Islet of Langerhans (tissue), 1 donor: ENCODE data around the gene BBX.
"Not testable (repeated sequence)": the region's sequence is repeated elsewhere in the genome, so short reads cannot be mapped to it uniquely, and the experiment has no call there.

Experiments
- FAIRE-seq: peaks from one replicate; lab custom pipeline; 2011; peaks lifted over from hg19 to GRCh38; lab: Jason Lieb, UNC

BBX gene

GRCh38 chr3:107687056-107687581, 164.4 kb downstream of the BBX start:
- no peak for FAIRE-seq

- no peak for FAIRE-seq
Observed at GRCh38 chr3:107689355-107689754, 166.6 kb downstream of the BBX start.

- peak; percentile 96 for FAIRE-seq
Observed at GRCh38 chr3:107690522-107691138, 167.9 kb downstream of the BBX start.

GRCh38 chr3:107691984-107692383, 169.2 kb downstream of the BBX start:
- FAIRE-seq: not testable (repeated sequence)

GRCh38 chr3:107697348-107697747, 174.6 kb downstream of the BBX start:
- not testable (repeated sequence) for FAIRE-seq

GRCh38 chr3:107697855-107698254, 175.1 kb downstream of the BBX start:
- not testable (repeated sequence) for FAIRE-seq

GRCh38 chr3:107699682-107700081, 176.9 kb downstream of the BBX start:
- FAIRE-seq: no peak

- FAIRE-seq: no peak
Observed at GRCh38 chr3:107701299-107701698, 178.5 kb downstream of the BBX start.

- no peak for FAIRE-seq
Observed at GRCh38 chr3:107704477-107704876, 181.7 kb downstream of the BBX start.

GRCh38 chr3:107705046-107705445, 182.3 kb downstream of the BBX start:
- FAIRE-seq: no peak

- no peak for FAIRE-seq
Observed at GRCh38 chr3:107710851-107711250, 188.1 kb downstream of the BBX start.

- FAIRE-seq: no peak
Observed at GRCh38 chr3:107716734-107717133, 194.0 kb downstream of the BBX start.

GRCh38 chr3:107718547-107718946, 195.8 kb downstream of the BBX start:
- peak; percentile 27 for FAIRE-seq

- FAIRE-seq: no peak
Observed at GRCh38 chr3:107727102-107727501, 204.3 kb downstream of the BBX start.

GRCh38 chr3:107729686-107730085, 206.9 kb downstream of the BBX start:
- no peak for FAIRE-seq

GRCh38 chr3:107734317-107734716, 211.6 kb downstream of the BBX start:
- FAIRE-seq: no peak

GRCh38 chr3:107737914-107738313, 215.2 kb downstream of the BBX start:
- FAIRE-seq: peak; percentile 71

GRCh38 chr3:107738486-107739183, 215.9 kb downstream of the BBX start:
- FAIRE-seq: peak; percentile 5

GRCh38 chr3:107739227-107739626, 216.5 kb downstream of the BBX start:
- FAIRE-seq: no peak

- peak; percentile 94 for FAIRE-seq
Observed at GRCh38 chr3:107740992-107741896, 218.5 kb downstream of the BBX start.

- no peak for FAIRE-seq
Observed at GRCh38 chr3:107745354-107745753, 222.6 kb downstream of the BBX start.

GRCh38 chr3:107752202-107752990, 229.6 kb downstream of the BBX start:
- FAIRE-seq: peak; percentile 66
